Common myeloid progenitor, CD34-positive (primary cell): Measurements from ENCODE around the gene LRRC3.

Source experiments
- CTCF ChIA-PET: fragments of 350-600 bp; sonication (Branson Sonifier 250); formaldehyde crosslinking; loops from one replicate; lab custom pipeline; 2021; ENCODE audit warnings: antibody characterized with exemption; lab: Charles Lee
- POLR2A ChIA-PET: fragments of 350-600 bp; sonication (Branson Sonifier 250); formaldehyde crosslinking; loops from one replicate; lab custom pipeline; 2021; ENCODE audit warnings: antibody characterized with exemption; lab: Charles Lee
- DNase-seq, 3 donors: peaks; one replicate each; pipeline versions ENCODE4 v3.0.0 to v3.0.0-alpha.2; 2013
- H3K27ac ChIP-seq, 2 experiments: 1 replicate in 1 of 2; 2 replicates in 1 of 2; pipeline ENCODE4 v1.7.0; 2013; ENCODE audit warnings: inconsistent platforms in 2 of 2, low read length in 2 of 2, mild to moderate bottlenecking in 2 of 2, low read depth in 1 of 2, moderate library complexity in 1 of 2; ENCODE audit not compliant: severe bottlenecking in 2 of 2, insufficient read depth in 1 of 2, poor library complexity in 1 of 2
- H3K27me3 ChIP-seq, 5 experiments: replicated peaks in 2 of 5; 1 replicate in 3 of 5; 2 replicates in 2 of 5; pipeline versions ENCODE4 v1.6.1 to v1.7.0; 2013; ENCODE audit warnings: low read length in 4 of 5, mild to moderate bottlenecking in 2 of 5, moderate library complexity in 2 of 5, inconsistent platforms in 1 of 5; ENCODE audit not compliant: insufficient read depth in 5 of 5, control insufficient read depth in 4 of 5
- H3K36me3 ChIP-seq, 4 experiments: 1 replicate in 2 of 4; 2 replicates in 2 of 4; pipeline versions ENCODE4 v1.6.1 to v1.7.0; 2013; ENCODE audit warnings: low read length in 3 of 4, control low read depth in 1 of 4, mild to moderate bottlenecking in 1 of 4; ENCODE audit not compliant: control insufficient read depth in 4 of 4, insufficient read depth in 4 of 4
- H3K4me1 ChIP-seq, 4 experiments: 1 replicate in 3 of 4; 2 replicates in 1 of 4; pipeline versions ENCODE4 v1.6.1 to v1.7.1; 2013; ENCODE audit warnings: low read length in 3 of 4, mild to moderate bottlenecking in 3 of 4, control low read depth in 1 of 4, inconsistent platforms in 1 of 4, moderate library complexity in 1 of 4; ENCODE audit not compliant: control insufficient read depth in 4 of 4, insufficient read depth in 4 of 4; ENCODE audit errors: control extremely low read depth in 1 of 4
- H3K4me3 ChIP-seq, 7 experiments: 1 replicate in 4 of 7; 2 replicates in 3 of 7; pipeline versions ENCODE4 v1.5.1 to v1.7.0; 2013; ENCODE audit warnings: mild to moderate bottlenecking in 7 of 7, low read length in 6 of 7, moderate library complexity in 6 of 7, inconsistent platforms in 2 of 7, low read depth in 2 of 7, control low read depth in 1 of 7; ENCODE audit not compliant: insufficient read depth in 4 of 7, control insufficient read depth in 1 of 7; ENCODE audit errors: extremely low read depth in 1 of 7
- H3K9me3 ChIP-seq, 5 experiments: 1 replicate in 4 of 5; 2 replicates in 1 of 5; pipeline versions ENCODE4 v1.6.1 to v1.7.1; 2013; ENCODE audit warnings: low read length in 4 of 5, mild to moderate bottlenecking in 2 of 5, inconsistent platforms in 1 of 5, low read depth in 1 of 5, moderate library complexity in 1 of 5; ENCODE audit not compliant: control insufficient read depth in 4 of 5, insufficient read depth in 2 of 5; ENCODE audit errors: control extremely low read depth in 1 of 5
- WGBS: methylation state at CpG from one replicate; pipeline ENCODE4 v1.1.5; 2013; ENCODE audit not compliant: insufficient coverage; 5-methylcytosine and 5-hydroxymethylcytosine counted together

Gene LRRC3

GRCh38 chr21:44506279-44507255, 51.3 kb downstream of the LRRC3 start:
- H3K4me3 ChIP-seq, result no peak overlapping the region
- 91% methylated on average over 41 of the region's 44 CpGs for WGBS
- no peaks in the 10 kb centered on the region for H3K9me3 ChIP-seq
- H3K4me1 ChIP-seq, result peaks cover 0 to 15% (median 10%) of the 10 kb centered on the region in 4 experiments
- no peak for DNase-seq
- no peak overlapping the region for H3K27ac ChIP-seq
- no peaks in the 10 kb centered on the region for H3K36me3 ChIP-seq
- ChIA-PET POLR2A (no interaction called here), CTCF (interaction anchor here (0.7 to 1.4 kb wide), 2 partner anchors 287 kb away, joined by 3 to 4 read pairs; no protein-coding TSS in a partner anchor)
- peaks cover 0 to 2% (median 0%) of the 10 kb centered on the region in 5 experiments for H3K27me3 ChIP-seq

- H3K27me3 ChIP-seq, result peaks cover 0 to 2% (median 0%) of the 10 kb centered on the region in 5 experiments
- WGBS, result 93% methylated on average over 15 of the region's 26 CpGs
These were observed 52.5 kb downstream of the LRRC3 start for GRCh38 chr21:44507673-44508425.

GRCh38 chr21:44508426-44508710, 53.1 kb downstream of the LRRC3 start:
- H3K36me3 ChIP-seq, result no peaks in the 10 kb centered on the region
- WGBS, result 91% methylated on average over 7 of the region's 9 CpGs
- DNase-seq, result no peak
- CTCF ChIA-PET, result interaction anchor here (0.6 to 1.8 kb wide), 3 partner anchors 278 to 1242 kb away, joined by 3 to 6 read pairs (median 4); no protein-coding TSS in a partner anchor
- H3K4me3 ChIP-seq, result no peak overlapping the region
- POLR2A ChIA-PET, result no interaction called here
- no peak overlapping the region for H3K27ac ChIP-seq
- H3K27me3 ChIP-seq, result peaks cover 0 to 2% (median 0%) of the 10 kb centered on the region in 5 experiments
- peaks cover 0 to 15% (median 10%) of the 10 kb centered on the region in 4 experiments for H3K4me1 ChIP-seq
- no peaks in the 10 kb centered on the region for H3K9me3 ChIP-seq

More at GRCh38 chr21:44507673-44508425, 52.5 kb downstream of the LRRC3 start:
- ChIA-PET CTCF (interaction anchor here (0.6 to 1.8 kb wide), 3 partner anchors 279 to 1241 kb away, joined by 3 to 6 read pairs (median 4); no protein-coding TSS in a partner anchor), POLR2A (no interaction called here)
- Histone ChIP-seq H3K36me3 (no peaks in the 10 kb centered on the region), H3K27ac (no peak overlapping the region), H3K4me1 (peaks cover 0 to 15% (median 10%) of the 10 kb centered on the region in 4 experiments), H3K4me3 (no peak overlapping the region), H3K9me3 (no peaks in the 10 kb centered on the region)
- no peak for DNase-seq

GRCh38 chr21:44508711-44509445, 53.6 kb downstream of the LRRC3 start:
- ChIA-PET CTCF (interaction anchor here (0.6 to 2.1 kb wide), 3 partner anchors 14 to 1242 kb away, joined by 3 to 7 read pairs (median 6); no protein-coding TSS in a partner anchor), POLR2A (no interaction called here)
- no peaks in the 10 kb centered on the region for H3K9me3 ChIP-seq
- no peak overlapping the region for H3K4me3 ChIP-seq
- H3K36me3 ChIP-seq, result no peaks in the 10 kb centered on the region
- DNase-seq, result no peak
- H3K27ac ChIP-seq, result no peak overlapping the region
- peaks cover 0 to 2% (median 0%) of the 10 kb centered on the region in 5 experiments for H3K27me3 ChIP-seq
- peaks cover 0 to 15% (median 9%) of the 10 kb centered on the region in 4 experiments for H3K4me1 ChIP-seq
- WGBS, result 93% methylated on average over 24 of the region's 30 CpGs

GRCh38 chr21:44509539-44509938, 54.2 kb downstream of the LRRC3 start:
- 88% methylated on average over 12 of the region's 12 CpGs for WGBS
- no peak overlapping the region for H3K27ac ChIP-seq
- H3K9me3 ChIP-seq, result no peaks in the 10 kb centered on the region
- no peaks in the 10 kb centered on the region for H3K36me3 ChIP-seq
- no peak overlapping the region for H3K4me3 ChIP-seq
- DNase-seq, result peak in 2 of 3 donors; percentile 37 to 49
- no peaks in the 10 kb centered on the region for H3K27me3 ChIP-seq
- ChIA-PET CTCF (interaction anchor here (0.6 to 3.1 kb wide), 10 partner anchors 8 to 1213 kb away, joined by 3 to 36 read pairs (median 4); partner anchors contain the start of gene UBE2G2), POLR2A (no interaction called here)
- peaks cover 0 to 15% (median 8%) of the 10 kb centered on the region in 4 experiments for H3K4me1 ChIP-seq

DNA sequence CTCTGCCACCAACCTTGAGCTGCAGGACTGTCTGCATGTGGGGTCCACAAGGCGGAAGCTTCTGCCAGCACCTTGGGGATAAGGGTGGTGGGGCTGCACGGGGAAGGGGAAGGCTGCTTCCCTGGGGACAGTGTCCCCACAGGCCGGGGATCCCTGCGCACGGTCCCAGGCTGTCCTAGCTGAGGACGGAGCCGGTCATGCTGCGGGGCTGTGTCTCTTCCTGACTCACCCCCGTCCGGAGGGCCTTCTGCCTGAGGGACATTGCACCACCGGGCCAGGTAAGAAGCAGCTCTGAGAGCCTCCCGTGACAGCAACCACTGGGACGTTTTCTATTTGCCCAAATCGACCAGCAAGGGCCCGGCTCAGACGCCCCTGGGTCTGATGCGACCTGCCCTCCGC, 54.8 kb downstream of the LRRC3 start:
- ChIA-PET POLR2A (interaction anchor here (0.7 kb wide), 1 partner anchor 371 kb away, joined by 3 read pairs; no protein-coding TSS in a partner anchor), CTCF (interaction anchor here (0.6 to 3.1 kb wide), 13 partner anchors 8 to 1212 kb away, joined by 3 to 36 read pairs (median 3); partner anchors contain the start of gene UBE2G2)
- peak overlapping the region in 3 of 7 experiments; percentile 66 to 79 (median 69) for H3K4me3 ChIP-seq
- no peaks in the 10 kb centered on the region for H3K27me3 ChIP-seq
- peaks cover 0 to 15% (median 8%) of the 10 kb centered on the region in 4 experiments for H3K4me1 ChIP-seq
- WGBS, result 75% methylated on average over 13 of the region's 18 CpGs
- H3K9me3 ChIP-seq, result no peaks in the 10 kb centered on the region
- no peaks in the 10 kb centered on the region for H3K36me3 ChIP-seq
- H3K27ac ChIP-seq, result no peak overlapping the region
- DNase-seq, result no peak
